Activated CD4-positive, alpha-beta T cell treated with anti-CD3 and anti-CD28 coated beads, Interleukin-2, amount 50 U/mL, for 1 hour (primary cell): ENCODE data around the gene CNOT11.
"Not testable (repeated sequence)": the region's sequence is repeated elsewhere in the genome, so short reads cannot be mapped to it uniquely, and the experiment has no call there.

Experiments used
- DNase-seq: peaks from one replicate; pipeline ENCODE4 v3.0.0-alpha.2; 2020

The CNOT11 gene

DNA sequence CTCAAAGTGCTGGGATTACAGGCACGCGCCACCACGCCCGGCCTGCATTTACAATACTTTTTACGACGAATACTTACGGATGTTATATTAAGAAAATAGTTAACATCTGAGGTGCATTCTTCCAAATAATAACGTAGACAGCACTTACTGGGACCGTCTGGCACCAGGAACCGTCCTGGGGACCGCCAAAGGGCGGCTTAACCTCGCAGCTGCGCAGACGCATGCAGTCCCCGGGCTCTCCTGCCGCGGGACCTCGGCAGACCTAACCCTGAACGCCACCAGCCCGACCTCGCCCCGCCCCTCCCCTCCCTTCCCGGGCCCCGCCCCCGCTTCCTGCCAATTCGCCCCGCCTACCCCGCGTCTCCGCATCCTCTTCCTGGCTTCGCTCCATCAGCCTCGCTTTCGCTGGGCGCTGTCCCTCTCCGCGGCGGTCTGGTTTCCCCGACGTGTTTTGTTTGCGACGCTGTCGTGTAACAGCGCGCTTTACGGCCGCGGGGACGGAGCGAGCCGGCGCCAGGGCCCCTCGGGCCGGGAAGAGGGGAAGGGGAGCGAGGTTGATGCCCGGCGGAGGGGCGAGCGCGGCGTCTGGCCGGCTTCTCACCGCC is at the start of gene CNOT11:
Gene CNOT11, plus strand, starts transcription at position 479 of the 605 bp plus-strand sequence. Its CDS starts 79 bp downstream, at position 558.
- DNase-seq = peak; percentile 99

- no peak for DNase-seq
Measured at GRCh38 chr2:101204400-101205115, 48.1 kb upstream of the CNOT11 start.

DNA sequence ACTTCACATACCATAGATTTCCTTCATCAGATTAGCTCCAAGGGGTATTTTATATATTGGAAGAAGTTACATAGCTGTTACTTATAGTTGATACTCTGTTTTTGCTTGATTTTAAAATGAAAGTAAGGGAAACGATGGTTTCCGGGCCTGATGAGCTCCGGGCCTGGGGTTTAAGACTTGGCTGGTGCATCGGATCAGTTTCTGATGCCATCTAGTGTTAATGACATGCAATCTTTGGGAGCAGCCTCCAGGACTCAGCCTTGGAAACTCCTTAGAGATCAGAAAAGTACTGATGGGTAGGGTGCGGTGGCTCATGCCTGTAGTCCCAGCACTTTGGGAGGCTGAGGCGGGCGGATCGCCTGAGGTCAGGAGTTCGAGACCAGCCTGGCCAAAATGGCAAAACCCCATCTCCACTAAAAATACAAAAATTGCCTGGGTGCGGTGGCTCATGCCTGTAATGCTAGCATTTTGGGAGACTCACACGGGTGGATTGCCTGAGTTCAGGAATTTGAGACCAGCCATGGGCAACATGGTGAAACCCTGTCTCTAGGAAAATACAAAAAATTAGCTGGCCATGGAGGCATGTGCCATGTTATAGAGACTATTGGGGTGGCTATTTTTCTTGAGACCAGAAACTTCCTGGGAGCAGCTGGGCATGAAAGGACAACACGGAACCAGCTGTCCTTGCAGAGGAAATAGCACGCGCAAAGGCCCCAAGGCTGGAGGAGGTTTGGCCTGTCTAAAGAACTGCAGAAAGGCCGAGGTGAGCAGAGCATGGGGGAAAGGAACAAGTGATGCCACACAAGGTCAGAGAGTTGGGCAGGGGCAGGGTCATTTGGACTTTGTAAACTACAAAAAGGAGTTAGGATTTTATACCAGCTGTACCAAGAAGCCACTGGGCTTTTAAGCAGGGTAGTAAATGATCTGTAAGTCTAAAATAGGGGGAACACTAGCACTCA is 46.9 kb upstream of the CNOT11 start:
- peak; percentile 31 for DNase-seq

DNA sequence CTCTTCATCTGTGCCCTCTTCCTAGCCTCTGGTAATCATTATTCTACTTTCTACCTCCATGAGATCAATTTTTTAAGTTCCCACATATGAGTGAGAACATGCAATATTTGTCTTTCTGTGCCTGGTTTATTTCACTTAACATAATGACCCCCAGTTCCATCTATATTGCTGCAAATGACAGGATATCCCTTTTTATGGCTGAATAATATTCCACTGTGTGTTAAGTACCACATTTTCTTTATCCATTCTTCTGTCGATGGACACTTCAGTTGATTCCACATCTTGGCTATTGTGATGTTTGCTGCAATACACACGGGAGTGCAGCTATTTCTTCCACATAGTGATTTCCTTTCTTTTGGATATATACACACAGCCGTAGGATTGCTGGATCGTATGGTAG is 43.9 kb upstream of the CNOT11 start:
- DNase-seq = no peak

GRCh38 chr2:101219246-101219645 is 33.4 kb upstream of the CNOT11 start:
- DNase-seq = no peak

GRCh38 chr2:101220091-101220490 is 32.6 kb upstream of the CNOT11 start:
- DNase-seq = not testable (repeated sequence)

DNA sequence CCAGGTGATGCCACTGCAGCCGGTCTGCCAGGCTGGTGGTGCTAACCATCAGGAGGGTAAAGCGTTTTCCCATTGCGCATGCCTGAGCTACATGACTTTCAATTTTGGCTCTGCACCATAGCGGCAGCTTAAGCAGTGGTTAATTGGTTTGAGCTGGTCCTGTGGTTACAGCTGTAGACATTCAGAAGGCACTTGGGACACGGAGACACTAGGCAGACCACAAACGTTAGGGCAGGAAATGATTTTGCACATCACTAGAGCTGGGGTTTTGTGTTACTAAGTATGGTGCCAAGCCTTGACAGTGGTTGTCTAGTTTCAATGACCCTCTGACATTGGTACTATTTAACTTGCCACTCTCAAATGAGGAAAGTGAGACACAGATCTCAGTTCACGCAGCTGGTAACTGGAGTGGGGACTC is 28.9 kb upstream of the CNOT11 start:
- peak; percentile 22 for DNase-seq

GRCh38 chr2:101230541-101231001 is 22.1 kb upstream of the CNOT11 start:
- DNase-seq = no peak

DNA sequence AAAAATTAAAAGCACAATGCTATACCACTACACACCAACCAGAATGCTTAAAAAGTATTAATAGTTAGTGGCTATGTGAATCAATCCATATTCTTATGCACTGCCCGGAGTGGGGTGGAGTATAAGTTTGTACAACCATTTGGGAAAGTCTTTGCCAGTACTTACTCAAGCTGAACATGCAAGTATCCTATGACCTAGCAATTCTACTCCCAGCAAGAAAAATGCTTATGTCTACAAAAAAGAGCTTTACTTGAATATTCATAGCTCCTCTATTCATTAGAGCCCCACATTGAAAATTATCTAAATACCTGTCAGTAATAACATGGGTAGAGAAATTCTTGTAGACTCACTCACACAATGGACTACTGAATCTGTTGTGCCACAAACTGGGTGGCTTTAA is 21.4 kb upstream of the CNOT11 start:
- DNase-seq = no peak

DNA sequence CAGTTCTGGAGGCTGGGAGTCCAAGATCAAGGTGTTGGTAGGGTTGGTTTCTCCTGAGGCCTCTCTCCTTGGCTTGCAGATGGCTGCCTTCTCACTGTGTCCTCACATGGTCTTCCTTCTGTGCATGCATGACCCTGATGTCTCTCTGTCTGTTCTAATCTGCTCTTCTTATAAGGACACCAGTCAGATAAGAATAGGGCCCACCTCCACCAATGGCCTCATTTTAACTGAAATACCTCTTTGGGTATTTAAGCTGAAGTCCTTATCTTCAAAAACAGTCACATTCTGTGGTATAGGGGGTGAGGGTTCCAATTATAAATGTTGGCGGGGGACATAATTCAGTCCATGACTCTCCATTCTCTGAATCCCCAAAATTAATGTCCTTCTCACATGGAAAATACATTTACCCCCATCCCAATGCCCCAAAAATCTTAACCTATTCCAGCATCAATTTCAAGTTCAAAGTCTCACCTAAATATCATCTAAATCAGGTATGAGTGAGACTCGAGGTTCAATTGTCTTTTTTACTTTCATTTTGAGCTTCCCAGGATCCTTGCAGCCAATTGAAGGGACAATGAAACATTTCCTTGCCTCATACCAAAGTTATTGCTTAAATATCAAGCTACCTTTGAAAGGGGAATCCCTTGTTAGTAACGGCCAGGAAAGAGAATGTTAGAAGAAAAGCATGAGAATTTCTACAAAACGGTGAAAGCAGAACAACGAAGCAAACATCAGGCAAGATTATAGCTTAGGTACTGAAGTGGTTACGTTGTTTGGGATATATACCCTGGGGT is 20.6 kb upstream of the CNOT11 start:
- no peak for DNase-seq

DNA sequence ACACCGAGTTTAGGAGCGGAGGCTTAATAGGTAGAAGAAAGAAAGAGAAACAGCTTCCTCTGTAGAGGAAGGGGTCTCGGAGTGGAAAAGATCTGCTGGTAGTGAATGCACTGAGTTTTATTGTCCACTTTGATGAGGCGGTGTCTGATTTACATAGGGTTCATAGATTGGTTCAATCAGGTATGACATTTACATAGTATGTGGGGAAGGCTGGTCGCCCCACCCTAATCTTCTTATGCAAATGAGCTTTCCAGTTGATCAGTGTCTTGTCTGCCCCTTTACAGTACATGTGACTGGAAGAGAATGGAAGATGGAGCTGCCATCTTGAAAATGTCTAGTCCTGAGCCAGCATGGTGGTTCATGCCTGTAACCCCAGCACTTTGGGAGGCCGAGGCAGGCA is 19.9 kb upstream of the CNOT11 start:
- DNase-seq = no peak

- DNase-seq = no peak
Measured at GRCh38 chr2:101234169-101234938, 18.3 kb upstream of the CNOT11 start.

- DNase-seq = not testable (repeated sequence)
Measured at GRCh38 chr2:101235956-101236355, 16.7 kb upstream of the CNOT11 start.

- not testable (repeated sequence) for DNase-seq
Measured at GRCh38 chr2:101237944-101238343, 14.7 kb upstream of the CNOT11 start.

DNA sequence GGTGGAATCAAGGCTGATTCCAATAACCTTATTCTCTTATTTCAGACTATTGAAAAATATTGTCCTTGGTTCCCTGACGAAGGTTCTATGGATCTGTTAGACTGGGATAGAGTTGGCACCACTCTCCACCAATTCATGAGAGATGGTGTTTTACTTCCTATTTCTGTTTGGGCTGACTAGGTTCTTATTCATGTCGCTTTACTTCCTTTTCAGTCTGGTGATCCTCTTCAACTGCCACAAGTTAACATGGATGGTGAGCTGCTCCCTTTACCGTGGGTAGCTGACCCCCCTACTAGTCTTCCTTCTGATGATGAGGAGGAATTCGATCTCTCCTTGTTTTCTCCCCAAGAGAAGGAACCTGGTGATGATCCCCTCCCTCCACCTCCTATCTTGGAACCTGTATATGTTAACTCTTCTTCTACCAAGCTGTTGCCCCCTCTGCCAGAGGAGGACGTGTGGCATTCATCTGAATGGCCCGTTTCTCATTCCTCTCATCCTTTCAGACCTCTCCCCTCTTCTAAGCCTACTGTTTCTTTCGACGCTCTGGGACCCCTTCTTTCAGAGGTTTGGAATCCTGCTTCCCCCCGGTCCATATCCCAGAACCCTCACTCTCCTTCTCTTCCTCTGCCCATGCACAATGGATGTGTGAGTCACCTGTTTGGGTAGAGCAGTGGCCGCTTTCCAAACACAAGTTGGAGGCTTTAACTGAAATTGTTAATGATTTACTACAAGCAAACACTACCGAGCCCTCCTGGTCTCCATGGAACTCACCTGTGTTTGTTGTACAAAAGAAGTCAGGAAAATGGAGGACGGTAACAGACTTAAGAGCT is 13.5 kb upstream of the CNOT11 start:
- no peak for DNase-seq

- DNase-seq = not testable (repeated sequence)
Measured at GRCh38 chr2:101239760-101240118, 12.9 kb upstream of the CNOT11 start.

DNA sequence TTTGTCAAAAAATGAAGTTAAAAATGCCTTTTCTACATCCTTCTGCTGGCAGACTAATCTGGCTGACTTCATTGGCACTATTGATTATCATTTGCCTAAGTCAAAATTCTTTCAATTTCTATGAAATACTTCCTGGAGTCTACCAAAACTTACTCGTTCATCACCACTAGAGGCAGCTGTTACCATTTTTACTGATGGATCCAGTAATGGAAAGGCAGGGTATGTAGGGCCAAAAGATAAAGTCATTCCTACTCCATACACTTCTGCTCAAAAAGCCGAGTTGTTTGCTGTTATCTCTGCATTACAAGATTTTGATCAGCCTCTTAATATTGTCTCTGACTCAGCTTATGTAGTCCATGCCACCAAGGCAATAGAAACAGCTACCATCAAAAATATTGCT is 12.0 kb upstream of the CNOT11 start:
- DNase-seq = not testable (repeated sequence)

DNA sequence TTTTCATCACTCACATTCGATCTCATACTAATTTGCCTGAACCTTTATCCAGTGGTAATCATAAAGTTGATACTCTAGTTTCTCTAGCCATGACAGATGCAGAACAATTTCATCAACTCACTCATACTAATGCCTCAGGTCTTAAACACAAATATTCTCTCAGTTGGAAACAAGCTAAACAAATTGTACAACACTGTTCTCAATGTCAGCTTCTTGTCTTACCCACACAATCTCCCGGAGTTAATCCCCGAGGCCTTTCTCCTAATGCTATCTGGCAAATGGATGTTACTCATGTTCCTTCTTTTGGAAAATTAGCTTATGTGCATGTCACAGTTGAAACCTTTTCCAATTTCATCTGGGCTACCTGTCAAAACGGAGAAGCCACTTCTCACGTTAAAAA is 11.5 kb upstream of the CNOT11 start:
- DNase-seq = no peak

DNA sequence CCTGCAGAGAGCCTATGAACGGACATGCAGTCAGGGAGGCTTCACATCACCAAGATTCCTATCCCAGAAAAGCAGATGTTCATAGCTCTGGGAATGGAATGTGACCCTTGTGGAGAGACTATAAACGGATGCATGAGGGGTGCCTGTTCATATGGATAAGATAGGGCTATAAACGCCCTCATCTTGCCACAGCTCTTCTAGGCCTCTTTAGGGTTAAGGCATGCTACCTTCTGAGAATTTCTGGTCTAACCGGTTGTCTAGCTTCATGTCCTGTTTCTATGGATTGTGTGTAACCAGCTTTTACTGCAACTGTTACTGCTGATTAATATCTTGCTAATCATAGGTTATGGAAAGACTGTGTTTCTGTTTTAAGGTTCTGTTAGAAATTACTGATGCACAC is 8.3 kb upstream of the CNOT11 start:
- DNase-seq = not testable (repeated sequence)

DNA sequence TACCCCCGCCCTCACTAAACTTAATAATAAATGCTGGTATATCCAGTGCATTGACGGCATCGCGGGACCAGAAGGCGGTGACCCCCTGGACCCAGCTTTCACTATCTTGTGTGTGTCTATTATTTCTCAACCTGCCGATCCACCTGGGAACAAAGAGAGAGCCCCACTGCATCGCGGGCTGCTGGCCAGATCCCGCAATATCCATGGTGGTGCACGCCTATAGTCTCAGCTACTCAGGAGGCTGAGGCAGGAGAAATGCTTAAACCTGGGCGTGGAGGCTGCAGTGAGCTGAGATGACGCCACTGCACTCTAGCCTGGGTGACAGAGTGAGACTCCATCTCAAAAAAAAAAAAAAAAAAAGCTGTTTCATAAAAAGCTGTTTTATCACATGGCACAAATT is 7.8 kb upstream of the CNOT11 start:
- not testable (repeated sequence) for DNase-seq

- DNase-seq = not testable (repeated sequence)
Measured at GRCh38 chr2:101245468-101245867, 7.2 kb upstream of the CNOT11 start.
